ENCODE results near the gene PARD6B.
"Not testable (repeated sequence)": the region's sequence is repeated elsewhere in the genome, so short reads cannot be mapped to it uniquely, and the experiment has no call there.

The PARD6B gene

GRCh38 chr20:50731055-50731929 is at the start of gene PARD6B:
PARD6B (plus strand) TSS chr20:50731580; CDS start chr20:50731787, 207 bp downstream.
- peak; percentile 100 for DNase-seq

GRCh38 chr20:50682065-50682464 is 49.3 kb upstream of the PARD6B start:
- DNase-seq, result no peak

GRCh38 chr20:50682947-50683530 is 48.3 kb upstream of the PARD6B start:
- DNase-seq, result no peak

GRCh38 chr20:50683570-50683969 is 47.8 kb upstream of the PARD6B start:
- no peak for DNase-seq

- no peak for DNase-seq
Measured at GRCh38 chr20:50686821-50687220, 44.6 kb upstream of the PARD6B start.

- no peak for DNase-seq
Measured at GRCh38 chr20:50688256-50688975, 43.0 kb upstream of the PARD6B start.

GRCh38 chr20:50689864-50690649 is 41.3 kb upstream of the PARD6B start:
- DNase-seq, result no peak

GRCh38 chr20:50690650-50691572 is 40.5 kb upstream of the PARD6B start, which contains the start of gene RIPOR3:
RIPOR3 (minus strand) TSS chr20:50691542; CDS start chr20:50691128, 414 bp downstream.
- peak; percentile 72 for DNase-seq

- DNase-seq, result peak; percentile 68
Measured at GRCh38 chr20:50691573-50692551, 39.5 kb upstream of the PARD6B start.

GRCh38 chr20:50692552-50692933 is 38.8 kb upstream of the PARD6B start:
- DNase-seq, result no peak

GRCh38 chr20:50693001-50693400 is 38.4 kb upstream of the PARD6B start:
- no peak for DNase-seq

GRCh38 chr20:50694379-50695134 is 36.8 kb upstream of the PARD6B start:
- no peak for DNase-seq

- no peak for DNase-seq
Measured at GRCh38 chr20:50695135-50695872, 36.1 kb upstream of the PARD6B start.

GRCh38 chr20:50698255-50698654 is 33.1 kb upstream of the PARD6B start:
- not testable (repeated sequence) for DNase-seq

- DNase-seq, result no peak
Measured at GRCh38 chr20:50699688-50700087, 31.7 kb upstream of the PARD6B start.

- no peak for DNase-seq
Measured at GRCh38 chr20:50701041-50701963, 30.1 kb upstream of the PARD6B start.

- DNase-seq, result not testable (repeated sequence)
Measured at GRCh38 chr20:50703651-50704438, 27.5 kb upstream of the PARD6B start.

Measured in retina (tissue), 1 donor.